Myocyte (in vitro differentiated cells): ENCODE results near the gene WDR7. TPM values are rescaled to one million over a fixed set of nuclear protein-coding genes. Genes with fewer than 3 reads are reported as not detected.
A peak's percentile ranks its signal among the peaks of the same experiment; 100 is the strongest.

Source experiments
- DNase-seq: peaks from one replicate; pipeline ENCODE4 v3.0.0-alpha.2; 2012; ENCODE audit warnings: low read depth
- total RNA-seq: library from RNA; depleted of rRNA; stranded (reverse); fragments of >200 nt; gene quantifications from 2 replicates; pipeline ENCODE4 v1.2.3, GENCODE V29; 2014

The WDR7 gene
- total RNA-seq, 1 donor from 2014 or later = 12.9 TPM

- no peak for DNase-seq
These were observed 233.4 kb downstream of the WDR7 start for GRCh38 chr18:56884511-56884910.

- DNase-seq = peak; percentile 9
These were observed 237.8 kb downstream of the WDR7 start for GRCh38 chr18:56888978-56889377.

GRCh38 chr18:56889621-56890020, 238.5 kb downstream of the WDR7 start:
- no peak for DNase-seq

- peak; percentile 89 for DNase-seq
These were observed 239.5 kb downstream of the WDR7 start for GRCh38 chr18:56890632-56891031.

GRCh38 chr18:56891116-56891515, 240.0 kb downstream of the WDR7 start:
- peak; percentile 54 for DNase-seq

- no peak for DNase-seq
These were observed 240.7 kb downstream of the WDR7 start for GRCh38 chr18:56891870-56892269.

GRCh38 chr18:56897122-56897521, 246.0 kb downstream of the WDR7 start:
- DNase-seq = no peak

GRCh38 chr18:56899660-56900059, 248.5 kb downstream of the WDR7 start:
- DNase-seq = no peak

- no peak for DNase-seq
These were observed 249.3 kb downstream of the WDR7 start for GRCh38 chr18:56900195-56901094.

- DNase-seq = no peak
These were observed 250.8 kb downstream of the WDR7 start for GRCh38 chr18:56901919-56902318.

- DNase-seq = no peak
These were observed 251.5 kb downstream of the WDR7 start for GRCh38 chr18:56902653-56903052.

- DNase-seq = no peak
These were observed 252.5 kb downstream of the WDR7 start for GRCh38 chr18:56903686-56904085.

- no peak for DNase-seq
These were observed 256.6 kb downstream of the WDR7 start for GRCh38 chr18:56907771-56908170.

GRCh38 chr18:56910237-56910636, 259.1 kb downstream of the WDR7 start:
- DNase-seq = no peak

- DNase-seq = no peak
These were observed 259.8 kb downstream of the WDR7 start for GRCh38 chr18:56910967-56911366.

GRCh38 chr18:56913941-56914340, 262.8 kb downstream of the WDR7 start:
- DNase-seq = no peak

GRCh38 chr18:56919190-56919589, 268.0 kb downstream of the WDR7 start:
- no peak for DNase-seq

- DNase-seq = no peak
These were observed 270.8 kb downstream of the WDR7 start for GRCh38 chr18:56921896-56922480.

- no peak for DNase-seq
These were observed 275.6 kb downstream of the WDR7 start for GRCh38 chr18:56926734-56927133.

GRCh38 chr18:56927786-56928185, 276.6 kb downstream of the WDR7 start:
- DNase-seq = no peak

- peak; percentile 12 for DNase-seq
These were observed 278.7 kb downstream of the WDR7 start for GRCh38 chr18:56929886-56930285.

GRCh38 chr18:56933472-56933871, 282.3 kb downstream of the WDR7 start:
- DNase-seq = peak; percentile 21

- DNase-seq = no peak
These were observed 283.0 kb downstream of the WDR7 start for GRCh38 chr18:56934131-56934530.
